K562 (cell line): Measurements from ENCODE around the gene TOR1A. TPM values are rescaled to one million over a fixed set of nuclear protein-coding genes. Genes with fewer than 3 reads are reported as not detected.
A peak's percentile ranks its signal among the peaks of the same experiment; 100 is the strongest.

Experiments
- ATAC-seq: fragments of 200-7000 bp; cut with Tn5 transposase; 3 replicates; pipeline ENCODE4 v1.9.1; 2020; ENCODE audit warnings: moderate library complexity
- BruUV-seq: library from RNA; stranded (reverse); fragments of 400-500 nt; replicated peaks from 2 replicates; lab custom pipeline; 2021; lab: Mats Ljungman, UMichigan
- CTCF ChIA-PET: fragments of 300-600 bp; formaldehyde crosslinking; extraction: SDS; loops from one replicate; lab custom pipeline; 2021; ENCODE audit warnings: low intra/inter-chr PET ratio; lab: Yijun Ruan, JAX
- POLR2A ChIA-PET: fragments of 300-600, 350-650 bp; sonication (Branson Sonifier 250); formaldehyde crosslinking; extraction: SDS; loops from one replicate; lab custom pipeline; 2021; ENCODE audit warnings: antibody characterized with exemption, inconsistent platforms; lab: Yijun Ruan, JAX
- DNase-seq, 4 experiments: peaks; one replicate each; pipeline versions ENCODE4 v3.0.0 to v3.0.0-alpha.2; 2011 to 2018; ENCODE audit warnings: low spot score in 3 of 4, mixed read lengths in 3 of 4; ENCODE audit errors: extremely low read depth in 1 of 4
- FAIRE-seq: peaks from 2 replicates; lab custom pipeline; 2011; peaks lifted over from hg19 to GRCh38; lab: Jason Lieb, UNC
- H2AFZ ChIP-seq: 2 replicates; pipeline ENCODE4 v1.6.0; 2011; ENCODE audit warnings: low read depth, low read length, control low read depth, inconsistent platforms
- H3K27ac ChIP-seq: fragments of 200-600 bp; 3 replicates; pipeline ENCODE4 v1.8.0; 2011; ENCODE audit warnings: low read depth, mild to moderate bottlenecking, control low read depth, inconsistent platforms, low read length, moderate library complexity, mixed read lengths; ENCODE audit errors: extremely low read depth
- H3K27me3 ChIP-seq, 2 experiments: fragments of 300-600 bp in 1 of 2; 2 replicates in 1 of 2; 3 replicates in 1 of 2; pipeline versions ENCODE4 v1.6.0 to v1.8.0; 2011; ENCODE audit warnings: inconsistent platforms in 2 of 2, low read length in 2 of 2, mild to moderate bottlenecking in 1 of 2, mixed read lengths in 1 of 2, moderate library complexity in 1 of 2; ENCODE audit not compliant: control insufficient read depth in 2 of 2, insufficient read depth in 2 of 2
- H3K36me3 ChIP-seq: fragments of 300-600 bp; 3 replicates; pipeline ENCODE4 v1.8.0; 2011; ENCODE audit warnings: mild to moderate bottlenecking, low read length, inconsistent platforms; ENCODE audit not compliant: control insufficient read depth, insufficient read depth
- H3K4me1 ChIP-seq, 2 experiments: fragments of 200-600 bp in 1 of 2; replicated peaks in 1 of 2; 2 replicates in 1 of 2; 3 replicates in 1 of 2; pipeline versions ENCODE4 v1.5.1 to v1.8.0; 2011; ENCODE audit warnings: inconsistent platforms in 2 of 2, low read length in 2 of 2, mild to moderate bottlenecking in 1 of 2, mixed read lengths in 1 of 2, moderate library complexity in 1 of 2; ENCODE audit not compliant: control insufficient read depth in 2 of 2, insufficient read depth in 2 of 2
- H3K4me2 ChIP-seq: 2 replicates; pipeline ENCODE4 v1.6.1; 2011; ENCODE audit warnings: low read length, control low read depth, inconsistent platforms, mixed read lengths; ENCODE audit not compliant: insufficient read depth
- H3K4me3 ChIP-seq: fragments of 200-600 bp; sonication (generic), shearing (Covaris generic); 2 replicates; pipeline ENCODE4 v1.5.1; 2016; ENCODE audit warnings: control low read depth, inconsistent platforms
- H3K79me2 ChIP-seq: fragments of 200-600 bp; 3 replicates; pipeline ENCODE4 v1.8.0; 2011; ENCODE audit warnings: low read length, inconsistent platforms; ENCODE audit not compliant: control insufficient read depth, insufficient read depth
- H3K9ac ChIP-seq, 2 experiments: 2 replicates each; pipeline versions ENCODE4 v1.6.0 to v1.6.1; 2011; ENCODE audit warnings: low read depth in 2 of 2, low read length in 2 of 2, control low read depth in 1 of 2, inconsistent platforms in 1 of 2, mild to moderate bottlenecking in 1 of 2, mixed read lengths in 1 of 2; ENCODE audit not compliant: insufficient read depth in 1 of 2
- H3K9me1 ChIP-seq: one replicate; pipeline ENCODE4 v1.6.0; 2011; ENCODE audit warnings: inconsistent platforms, mild to moderate bottlenecking, low read length, moderate library complexity; ENCODE audit not compliant: control insufficient read depth, insufficient read depth
- H3K9me3 ChIP-seq: replicated peaks from 2 replicates; pipeline ENCODE4 v1.5.1; 2011; ENCODE audit warnings: low read depth, low read length, inconsistent platforms; ENCODE audit not compliant: control insufficient read depth, insufficient read depth
- H4K20me1 ChIP-seq: replicated peaks from 2 replicates; pipeline ENCODE4 v1.6.1; 2011; ENCODE audit warnings: low read length, inconsistent platforms, mixed read lengths; ENCODE audit not compliant: control insufficient read depth, insufficient read depth
- SIX5 ChIP-seq, 2 experiments: IDR thresholded peaks; 2 replicates each; pipeline ENCODE4 v1.6.1; 2011; ENCODE audit warnings: low read length in 2 of 2, borderline replicate concordance in 1 of 2, low read depth in 1 of 2, mild to moderate bottlenecking in 1 of 2, moderate library complexity in 1 of 2; ENCODE audit not compliant: insufficient read depth in 1 of 2
- WHSC1 ChIP-seq: IDR thresholded peaks from one replicate; pipeline ENCODE4 v1.6.1; 2012; ENCODE audit warnings: low read length, control low read depth, inconsistent platforms
- ZNF586 ChIP-seq: fragments of 450-650 bp; formaldehyde crosslinking; conservative IDR thresholded peaks from 2 replicates; pipeline ENCODE4 v1.4.0; 2020; ENCODE audit warnings: mild to moderate bottlenecking, moderate library complexity
- WGBS: fragments of 100-300 bp; shearing (Covaris generic); methylation state at CpG from one replicate; pipeline ENCODE4 v1.1.6; 2016; ENCODE audit warnings: low coverage, mixed read lengths; ENCODE audit not compliant: insufficient coverage; ENCODE audit errors: missing lambda C conversion rate; 5-methylcytosine and 5-hydroxymethylcytosine counted together
- in situ Hi-C: fragments of 300-500 bp; cut with MboI; formaldehyde crosslinking; loops from 4 replicates; pipeline ENCODE4 v1.15.0; 2018; ENCODE audit warnings: inconsistent platforms, mixed read lengths
- intact Hi-C: fragments of 100-400 bp; cut with micrococcal nuclease; formaldehyde crosslinking; loops from 2 replicates; pipeline ENCODE4 v1.14.2; 2022
- polyA plus RNA-seq, 8 experiments: library from polyadenylated mRNA; depleted of rRNA in 4 of 8; stranded (reverse) in 5 of 8; unstranded in 3 of 8; fragments of >200 nt; fragmentation: Nextera tagmentation in 2 of 8; fragmentation: Illumina TruSeq in 1 of 8; extraction: Ambion mirVana in 2 of 8; extraction: Trizol in 1 of 8; gene quantifications; 2 replicates each; pipeline versions ENCODE4 v1.2.1 to v1.2.3, GENCODE V29; 2011 to 2014; ENCODE audit warnings: inconsistent platforms in 1 of 8, missing spikeins in 1 of 8
- total RNA-seq, 7 experiments: library from RNA; depleted of rRNA in 6 of 7; stranded (reverse); fragments of >200 nt in 6 of 7; fragmentation: Illumina TruSeq in 2 of 7; extraction: Trizol in 2 of 7; gene quantifications; 2 replicates each; pipeline versions ENCODE4 v1.2.1 to v1.2.3, GENCODE V29; 2011 to 2021; ENCODE audit warnings: low replicate concordance in 1 of 7
- TF ChIP-seq, protein P1 (sequence below): fragments of 450-650 bp; formaldehyde crosslinking; IDR thresholded peaks from 2 replicates; pipeline ENCODE4 v1.4.0; 2020; ENCODE audit warnings: mild to moderate bottlenecking
- TF ChIP-seq, protein P2 (sequence below): sonication (generic); formaldehyde crosslinking; IDR thresholded peaks from 2 replicates; pipeline ENCODE4 v1.9.0; 2022; ENCODE audit warnings: mild to moderate bottlenecking, missing genetic modification reagents

TOR1A gene
- total and polyA plus RNA-seq, 9 of the 15 experiments (the other 6 are each of a cell fraction or from before 2014, with no cell fraction given), result 4.5 to 85.8 (median 51.3) TPM

DNA sequence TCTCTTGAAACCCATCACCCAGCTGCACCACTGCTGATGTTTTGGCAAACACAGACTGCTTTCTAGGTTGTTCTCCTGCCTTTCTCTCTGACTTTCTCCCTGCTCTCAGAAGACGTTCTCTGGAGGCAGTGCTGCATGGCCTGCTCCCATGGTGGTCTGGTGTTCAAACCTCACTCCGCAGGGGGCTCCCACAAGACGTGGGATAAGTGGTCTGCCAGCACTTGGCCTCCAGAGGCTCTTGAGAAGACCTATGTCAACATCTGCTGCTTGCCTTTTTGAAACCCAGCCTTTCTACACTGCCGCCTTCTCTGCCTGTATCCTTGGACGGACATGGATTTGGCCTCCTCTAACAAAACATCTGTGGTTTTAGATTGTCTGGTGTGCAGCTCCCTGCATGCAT is 27.9 kb upstream of the TOR1A start:
- DNase-seq (no peak), FAIRE-seq (no peak)
- peaks cover 81% of the 10 kb centered on the region for H3K36me3 ChIP-seq
- H3K4me3 ChIP-seq, result no peak overlapping the region
- peak overlapping the region in 1 of 2 experiments; percentile 11; a peak in 1 of 4 replicates for H3K9ac ChIP-seq
- no peaks in the 10 kb centered on the region for H3K9me3 ChIP-seq
- peaks cover 6% of the 10 kb centered on the region; the same call in 2 of the 3 replicates for H3K79me2 ChIP-seq
- peak; percentile 55 for TF ChIP-seq WHSC1
- no peak for TF ChIP-seq ZNF586 (CRISPR knock-in tag)
- TF ChIP-seq, protein P1, sequence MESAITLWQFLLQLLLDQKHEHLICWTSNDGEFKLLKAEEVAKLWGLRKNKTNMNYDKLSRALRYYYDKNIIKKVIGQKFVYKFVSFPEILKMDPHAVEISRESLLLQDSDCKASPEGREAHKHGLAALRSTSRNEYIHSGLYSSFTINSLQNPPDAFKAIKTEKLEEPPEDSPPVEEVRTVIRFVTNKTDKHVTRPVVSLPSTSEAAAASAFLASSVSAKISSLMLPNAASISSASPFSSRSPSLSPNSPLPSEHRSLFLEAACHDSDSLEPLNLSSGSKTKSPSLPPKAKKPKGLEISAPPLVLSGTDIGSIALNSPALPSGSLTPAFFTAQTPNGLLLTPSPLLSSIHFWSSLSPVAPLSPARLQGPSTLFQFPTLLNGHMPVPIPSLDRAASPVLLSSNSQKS (CRISPR knock-in tag), result no peak
- TF ChIP-seq SIX5 (IDR thresholded peaks at IDR 0.05; ENCODE audit: borderline replicate concordance in 1 of 2, insufficient read depth in 1 of 2, low read depth in 1 of 2, low read length in 2 of 2), result no peak
- TF ChIP-seq, protein P2, sequence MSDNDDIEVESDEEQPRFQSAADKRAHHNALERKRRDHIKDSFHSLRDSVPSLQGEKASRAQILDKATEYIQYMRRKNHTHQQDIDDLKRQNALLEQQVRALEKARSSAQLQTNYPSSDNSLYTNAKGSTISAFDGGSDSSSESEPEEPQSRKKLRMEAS (CRISPR knock-in tag), result 0 out of 2 replicates have a peak, but pooled peaks have one; percentile 10
- TF ChIP-seq, all 486 proteins: peak for 2
- BruUV-seq, result no TSS peak
- POLR2A ChIA-PET, result interaction anchor here (0.6 to 7.5 kb wide), 6 partner anchors 8 to 1667 kb away, joined by 3 to 91 read pairs (median 7); no protein-coding TSS in a partner anchor
- H3K27ac ChIP-seq, result no peak overlapping the region
- in situ Hi-C loops, result no loop called here
- intact Hi-C loops, result no loop called here
- H2AFZ ChIP-seq, result no peak overlapping the region
- no peak for ATAC-seq
- H3K9me1 ChIP-seq, result no peaks in the 10 kb centered on the region
- 72% methylated on average over 5 of the region's 5 CpGs for WGBS
- H3K4me1 ChIP-seq, result peaks cover 7 to 11% of the 10 kb centered on the region in 2 experiments; a peak in 3 of 5 replicates
- CTCF ChIA-PET, result interaction anchor here (0.7 kb wide), 1 partner anchor 23 kb away, joined by 3 read pairs; no protein-coding TSS in a partner anchor
- H4K20me1 ChIP-seq, result no peaks in the 10 kb centered on the region
- no peaks in the 10 kb centered on the region for H3K27me3 ChIP-seq
- no peak overlapping the region for H3K4me2 ChIP-seq
